SU-DHL-6 (cell line): Measurements from ENCODE around the gene CABP7.

Source experiments
- H2AFZ ChIP-seq: fragments of 200-600 bp; sonication (generic); 2 replicates; pipeline ENCODE4 v1.6.1; 2014; ENCODE audit warnings: low read depth, mild to moderate bottlenecking, moderate library complexity, mixed read lengths, antibody characterized with exemption, low read length; ENCODE audit not compliant: severe bottlenecking
- H3F3A ChIP-seq: fragments of 200-600 bp; shearing (Covaris generic); 2 replicates; pipeline ENCODE4 v1.6.0; 2016; ENCODE audit warnings: antibody characterized with exemption, mild to moderate bottlenecking; ENCODE audit not compliant: insufficient read depth
- H3K27ac ChIP-seq: fragments of 200-600 bp; sonication (generic); 2 replicates; pipeline ENCODE4 v1.5.1; 2016; ENCODE audit warnings: low read depth, mild to moderate bottlenecking, low read length, moderate library complexity, mixed read lengths
- H3K27me3 ChIP-seq: fragments of 200-600 bp; sonication (generic), shearing (Covaris generic); 2 replicates; pipeline ENCODE4 v1.6.0; 2014; ENCODE audit warnings: mild to moderate bottlenecking, low read length
- H3K36me3 ChIP-seq: fragments of 200-600 bp; sonication (generic); 2 replicates; pipeline ENCODE4 v1.6.1; 2014; ENCODE audit warnings: mild to moderate bottlenecking, low read length, mixed read lengths
- H3K4me2 ChIP-seq: fragments of 300-600, 200-600 bp; shearing (Covaris generic), sonication (generic); 2 replicates; pipeline ENCODE4 v1.6.0; 2014; ENCODE audit warnings: low read length, low read depth, mild to moderate bottlenecking; ENCODE audit not compliant: poor library complexity, severe bottlenecking
- H3K4me3 ChIP-seq: fragments of 200-600 bp; sonication (generic); 2 replicates; pipeline ENCODE4 v1.5.1; 2014; ENCODE audit warnings: antibody characterized with exemption, low read length, mild to moderate bottlenecking, mixed read lengths; ENCODE audit not compliant: insufficient read depth, poor library complexity, severe bottlenecking
- H3K79me2 ChIP-seq: fragments of 200-600 bp; sonication (generic); 2 replicates; pipeline ENCODE4 v1.6.1; 2014; ENCODE audit warnings: mild to moderate bottlenecking, low read length, moderate library complexity; ENCODE audit not compliant: insufficient read depth
- H3K9ac ChIP-seq: fragments of 200-600 bp; sonication (generic); 2 replicates; pipeline ENCODE4 v1.7.0; 2014; ENCODE audit warnings: mild to moderate bottlenecking, low read length
- H3K9me2 ChIP-seq: fragments of 200-600 bp; sonication (generic); replicated peaks from 2 replicates; pipeline ENCODE4 v1.6.1; 2014; ENCODE audit warnings: low read length; ENCODE audit not compliant: insufficient read depth
- H3K9me3 ChIP-seq: fragments of 200-600 bp; sonication (generic); 2 replicates; pipeline ENCODE4 v1.6.1; 2014; ENCODE audit warnings: low read length, mixed read lengths; ENCODE audit not compliant: insufficient read depth
- H4K20me1 ChIP-seq: fragments of 200-600 bp; sonication (generic); 2 replicates; pipeline ENCODE4 v1.6.1; 2014; ENCODE audit warnings: low read depth, mild to moderate bottlenecking, antibody characterized with exemption, low read length, moderate library complexity, mixed read lengths
- EZH2phosphoT487 ChIP-seq: fragments of 200-600 bp; sonication (generic), shearing (Covaris generic); conservative IDR thresholded peaks from 2 replicates; pipeline ENCODE4 v1.6.1; 2018; ENCODE audit warnings: mild to moderate bottlenecking, antibody characterized with exemption, low read length, moderate library complexity, mixed read lengths
- TF ChIP-seq, protein P1 (sequence below): fragments of 200-600 bp; sonication (generic); IDR thresholded peaks from one replicate; pipeline ENCODE4 v1.5.1; 2017; ENCODE audit warnings: antibody characterized with exemption, mild to moderate bottlenecking, low read length, moderate library complexity; ENCODE audit not compliant: insufficient read depth, poor library complexity, severe bottlenecking

Gene CABP7

GRCh38 chr22:29738118-29738815, 18.5 kb downstream of the CABP7 start:
- Histone ChIP-seq H3K27me3 (no peaks in the 10 kb centered on the region), H3K79me2 (no peaks in the 10 kb centered on the region), H3K4me3 (no peak overlapping the region), H3K9ac (no peak overlapping the region), H4K20me1 (no peaks in the 10 kb centered on the region), H3K9me3 (no peaks in the 10 kb centered on the region), H3K27ac (no peak overlapping the region), H3K9me2 (no peaks in the 10 kb centered on the region), H3K36me3 (no peaks in the 10 kb centered on the region), H3F3A (peaks cover 8% of the 10 kb centered on the region; the same call in 1 of the 2 replicates), H2AFZ (no peak overlapping the region), H3K4me2 (no peak overlapping the region)
- TF ChIP-seq, protein P1, sequence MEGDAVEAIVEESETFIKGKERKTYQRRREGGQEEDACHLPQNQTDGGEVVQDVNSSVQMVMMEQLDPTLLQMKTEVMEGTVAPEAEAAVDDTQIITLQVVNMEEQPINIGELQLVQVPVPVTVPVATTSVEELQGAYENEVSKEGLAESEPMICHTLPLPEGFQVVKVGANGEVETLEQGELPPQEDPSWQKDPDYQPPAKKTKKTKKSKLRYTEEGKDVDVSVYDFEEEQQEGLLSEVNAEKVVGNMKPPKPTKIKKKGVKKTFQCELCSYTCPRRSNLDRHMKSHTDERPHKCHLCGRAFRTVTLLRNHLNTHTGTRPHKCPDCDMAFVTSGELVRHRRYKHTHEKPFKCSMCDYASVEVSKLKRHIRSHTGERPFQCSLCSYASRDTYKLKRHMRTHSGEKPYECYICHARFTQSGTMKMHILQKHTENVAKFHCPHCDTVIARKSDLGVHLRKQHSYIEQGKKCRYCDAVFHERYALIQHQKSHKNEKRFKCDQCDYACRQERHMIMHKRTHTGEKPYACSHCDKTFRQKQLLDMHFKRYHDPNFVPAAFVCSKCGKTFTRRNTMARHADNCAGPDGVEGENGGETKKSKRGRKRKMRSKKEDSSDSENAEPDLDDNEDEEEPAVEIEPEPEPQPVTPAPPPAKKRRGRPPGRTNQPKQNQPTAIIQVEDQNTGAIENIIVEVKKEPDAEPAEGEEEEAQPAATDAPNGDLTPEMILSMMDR = no peak
- TF ChIP-seq EZH2phosphoT487 = no peak

DNA sequence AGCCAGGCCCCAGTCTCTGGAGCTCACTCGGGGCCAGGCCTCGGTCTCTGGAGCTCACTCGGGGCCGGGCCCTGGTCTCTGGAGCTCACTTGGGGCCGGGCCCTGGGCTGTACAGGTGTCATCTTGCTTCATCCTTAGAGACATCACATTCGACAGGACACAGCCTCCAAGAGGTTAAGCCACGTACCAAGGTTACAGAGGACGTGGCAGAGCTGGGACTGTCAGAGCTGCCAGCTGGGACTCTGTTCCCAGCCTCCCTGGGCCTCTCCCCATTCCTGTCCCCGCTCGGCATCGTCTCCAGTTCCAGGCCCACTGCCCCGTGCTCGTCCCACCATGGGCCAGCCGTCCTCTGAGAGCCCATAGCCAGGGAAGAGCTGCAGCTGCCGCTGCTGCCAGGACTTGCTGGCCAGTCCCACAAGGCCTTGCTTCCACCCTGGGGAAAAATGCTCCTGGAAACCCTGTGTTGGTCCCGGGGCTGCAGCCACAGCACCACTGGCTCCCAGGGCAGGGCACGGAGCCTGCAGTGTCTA, 19.6 kb downstream of the CABP7 start:
- Histone ChIP-seq H3F3A (no peaks in the 10 kb centered on the region; the same call in 1 of the 2 replicates), H3K9ac (no peak overlapping the region), H3K9me3 (no peaks in the 10 kb centered on the region), H3K4me3 (no peak overlapping the region), H3K36me3 (no peaks in the 10 kb centered on the region), H2AFZ (no peak overlapping the region), H3K27me3 (no peaks in the 10 kb centered on the region), H3K27ac (no peak overlapping the region), H3K79me2 (no peaks in the 10 kb centered on the region), H3K9me2 (no peaks in the 10 kb centered on the region), H3K4me2 (no peak overlapping the region), H4K20me1 (no peaks in the 10 kb centered on the region)
- TF ChIP-seq, protein P1 = no peak
- TF ChIP-seq EZH2phosphoT487 = no peak

DNA sequence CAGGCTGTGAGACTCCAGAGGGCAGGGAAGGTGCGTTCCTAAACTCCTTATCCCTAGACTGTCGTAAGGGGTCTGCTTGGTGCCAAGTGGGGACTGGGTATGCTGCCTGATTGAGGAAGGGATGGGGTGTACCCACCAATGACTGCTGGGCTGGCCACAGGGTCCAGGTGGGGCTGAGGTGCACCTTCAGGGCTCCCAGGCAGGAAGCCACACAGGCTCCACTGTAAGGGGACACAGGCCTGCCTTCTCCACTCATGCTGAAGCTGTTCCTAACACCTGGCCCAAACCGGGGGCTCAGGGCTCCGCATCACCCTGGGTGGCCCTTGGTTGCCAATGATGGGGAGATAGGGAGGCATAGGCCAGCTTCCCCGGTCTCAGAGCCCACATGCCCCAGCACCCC, 20.4 kb downstream of the CABP7 start:
- H3K79me2 ChIP-seq = no peaks in the 10 kb centered on the region
- no peak overlapping the region for H3K27ac ChIP-seq
- no peaks in the 10 kb centered on the region for H3K9me3 ChIP-seq
- TF ChIP-seq, protein P1 = no peak
- H3K4me2 ChIP-seq = no peak overlapping the region
- H3F3A ChIP-seq = no peaks in the 10 kb centered on the region; the same call in 1 of the 2 replicates
- H4K20me1 ChIP-seq = no peaks in the 10 kb centered on the region
- no peak overlapping the region for H2AFZ ChIP-seq
- H3K9me2 ChIP-seq = no peaks in the 10 kb centered on the region
- H3K27me3 ChIP-seq = no peaks in the 10 kb centered on the region
- no peak overlapping the region for H3K9ac ChIP-seq
- no peaks in the 10 kb centered on the region for H3K36me3 ChIP-seq
- H3K4me3 ChIP-seq = no peak overlapping the region
